ENCODE results near the gene IFIT1. TPM values are rescaled to one million over a fixed set of nuclear protein-coding genes. Genes with fewer than 3 reads are reported as not detected.

IFIT1 gene
- total RNA-seq, 1 experiment from 2014 or later, result 0.26 TPM

- CTCF ChIA-PET, result interaction anchor here (1.0 kb wide), 1 partner anchor 41 kb away, joined by 3 read pairs; no protein-coding TSS in a partner anchor
Measured at GRCh38 chr10:89345367-89346000, 46.9 kb upstream of the IFIT1 start.

DNA sequence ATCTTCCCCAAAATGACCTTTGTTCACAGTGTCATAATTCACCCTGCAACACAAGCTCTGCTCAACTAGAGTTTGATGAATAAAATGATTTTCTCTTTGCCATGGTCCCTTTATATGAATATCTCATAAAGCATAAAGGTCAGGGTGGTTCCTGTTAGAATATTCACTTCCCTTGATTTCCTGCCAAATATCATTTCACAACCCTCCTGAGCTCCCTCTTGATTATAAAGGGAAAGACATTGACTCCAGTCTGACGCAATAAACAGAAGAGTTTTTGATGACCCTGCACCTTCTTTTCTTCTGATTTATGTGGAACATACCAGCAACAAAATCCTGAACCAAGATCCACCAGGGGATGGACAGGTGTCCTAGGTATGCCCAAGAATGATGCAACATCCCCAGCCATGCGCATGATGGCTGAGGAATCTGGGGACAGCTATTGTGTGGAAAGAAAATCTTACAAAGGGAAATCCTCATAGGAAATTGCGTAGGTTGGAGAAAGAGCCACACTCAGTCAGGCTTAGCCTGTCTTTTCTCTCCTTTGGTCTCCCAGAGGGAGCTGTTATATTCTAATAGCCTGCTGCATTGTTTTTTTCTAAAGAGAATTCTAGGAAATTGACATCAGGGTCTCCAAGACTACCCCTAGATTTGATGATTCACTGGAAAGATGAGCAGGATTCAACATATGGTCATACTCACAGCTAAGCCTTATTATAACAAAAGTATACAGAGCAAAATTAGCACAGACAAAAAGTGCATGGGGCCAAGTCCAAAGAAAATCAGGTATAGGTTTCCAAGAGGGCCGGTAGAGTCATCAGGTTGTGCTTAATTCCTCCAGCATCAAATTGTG is 45.8 kb upstream of the IFIT1 start:
- intact Hi-C loops (cut with micrococcal nuclease), result no loop called here
- TF ChIP-seq, protein P1, sequence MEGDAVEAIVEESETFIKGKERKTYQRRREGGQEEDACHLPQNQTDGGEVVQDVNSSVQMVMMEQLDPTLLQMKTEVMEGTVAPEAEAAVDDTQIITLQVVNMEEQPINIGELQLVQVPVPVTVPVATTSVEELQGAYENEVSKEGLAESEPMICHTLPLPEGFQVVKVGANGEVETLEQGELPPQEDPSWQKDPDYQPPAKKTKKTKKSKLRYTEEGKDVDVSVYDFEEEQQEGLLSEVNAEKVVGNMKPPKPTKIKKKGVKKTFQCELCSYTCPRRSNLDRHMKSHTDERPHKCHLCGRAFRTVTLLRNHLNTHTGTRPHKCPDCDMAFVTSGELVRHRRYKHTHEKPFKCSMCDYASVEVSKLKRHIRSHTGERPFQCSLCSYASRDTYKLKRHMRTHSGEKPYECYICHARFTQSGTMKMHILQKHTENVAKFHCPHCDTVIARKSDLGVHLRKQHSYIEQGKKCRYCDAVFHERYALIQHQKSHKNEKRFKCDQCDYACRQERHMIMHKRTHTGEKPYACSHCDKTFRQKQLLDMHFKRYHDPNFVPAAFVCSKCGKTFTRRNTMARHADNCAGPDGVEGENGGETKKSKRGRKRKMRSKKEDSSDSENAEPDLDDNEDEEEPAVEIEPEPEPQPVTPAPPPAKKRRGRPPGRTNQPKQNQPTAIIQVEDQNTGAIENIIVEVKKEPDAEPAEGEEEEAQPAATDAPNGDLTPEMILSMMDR (IDR thresholded peaks at IDR 0.05; ENCODE audit: unreplicated experiment), result no peak
- no peaks in the 10 kb centered on the region for H3K36me3 Mint-ChIP-seq (ENCODE audit: insufficient read depth, unreplicated experiment)
- H3K27ac Mint-ChIP-seq (ENCODE audit: low read depth, unreplicated experiment), result peak overlapping the region; percentile 68
- H3K4me3 Mint-ChIP-seq (ENCODE audit: unreplicated experiment), result no peak overlapping the region
- H3K9me3 Mint-ChIP-seq (ENCODE audit: unreplicated experiment), result peaks cover 7% of the 10 kb centered on the region
- peaks cover 43% of the 10 kb centered on the region for H3K4me1 Mint-ChIP-seq (ENCODE audit: insufficient read depth, unreplicated experiment)
- BruUV-seq (replicated peaks), result no TSS peak
- ChIA-PET POLR2A (interaction anchor here (0.7 to 3.8 kb wide), 20 partner anchors 8 to 357 kb away, joined by 3 to 26 read pairs (median 4); partner anchors contain the start of genes FAS, IFIT1, IFIT2 and IFIT3), CTCF (interaction anchor here (1.0 to 2.2 kb wide), 2 partner anchors 22 to 42 kb away, joined by 3 to 14 read pairs; no protein-coding TSS in a partner anchor)
- DNase-seq (ENCODE audit: unreplicated experiment), result peak; percentile 92
- H3K27me3 Mint-ChIP-seq (ENCODE audit: insufficient read depth, unreplicated experiment), result no peaks in the 10 kb centered on the region

More at GRCh38 chr10:89345367-89346000, 46.9 kb upstream of the IFIT1 start:
- Mint-ChIP-seq H3K9me3 (ENCODE audit: unreplicated experiment) (peaks cover 7% of the 10 kb centered on the region), H3K36me3 (ENCODE audit: insufficient read depth, unreplicated experiment) (no peaks in the 10 kb centered on the region), H3K27me3 (ENCODE audit: insufficient read depth, unreplicated experiment) (no peaks in the 10 kb centered on the region), H3K4me3 (ENCODE audit: unreplicated experiment) (no peak overlapping the region), H3K27ac (ENCODE audit: low read depth, unreplicated experiment) (no peak overlapping the region), H3K4me1 (ENCODE audit: insufficient read depth, unreplicated experiment) (peaks cover 35% of the 10 kb centered on the region)
- intact Hi-C loops (cut with micrococcal nuclease), result no loop called here
- POLR2A ChIA-PET, result interaction anchor here (0.7 to 3.8 kb wide), 14 partner anchors 8 to 355 kb away, joined by 3 to 26 read pairs (median 4); partner anchors contain the start of genes FAS, IFIT1, IFIT2 and IFIT3
- no TSS peak for BruUV-seq (replicated peaks)
- TF ChIP-seq, protein P1 (IDR thresholded peaks at IDR 0.05; ENCODE audit: unreplicated experiment), result no peak
- no peak for DNase-seq (ENCODE audit: unreplicated experiment)

- H3K4me1 Mint-ChIP-seq (ENCODE audit: insufficient read depth, unreplicated experiment), result peaks cover 49% of the 10 kb centered on the region
- DNase-seq (ENCODE audit: unreplicated experiment), result no peak
- no peaks in the 10 kb centered on the region for H3K27me3 Mint-ChIP-seq (ENCODE audit: insufficient read depth, unreplicated experiment)
- BruUV-seq (replicated peaks), result no TSS peak
- no peak overlapping the region for H3K4me3 Mint-ChIP-seq (ENCODE audit: unreplicated experiment)
- intact Hi-C loops (cut with micrococcal nuclease), result no loop called here
- no peak overlapping the region for H3K27ac Mint-ChIP-seq (ENCODE audit: low read depth, unreplicated experiment)
- peaks cover 6% of the 10 kb centered on the region for H3K9me3 Mint-ChIP-seq (ENCODE audit: unreplicated experiment)
- no peaks in the 10 kb centered on the region for H3K36me3 Mint-ChIP-seq (ENCODE audit: insufficient read depth, unreplicated experiment)
- ChIA-PET CTCF (interaction anchor here (0.6 to 2.2 kb wide), 2 partner anchors 9 to 21 kb away, joined by 3 to 14 read pairs; no protein-coding TSS in a partner anchor), POLR2A (interaction anchor here (0.7 to 3.8 kb wide), 8 partner anchors 10 to 1530 kb away, joined by 3 to 26 read pairs (median 6); partner anchors contain the start of genes ATAD1, FAS, IFIT2 and IFIT3)
- TF ChIP-seq, protein P1 (IDR thresholded peaks at IDR 0.05; ENCODE audit: unreplicated experiment), result no peak
Measured at GRCh38 chr10:89347701-89348457, 44.5 kb upstream of the IFIT1 start.

Data from MCF 10A (cell line).